ENCODE measurements around the gene RTP3. TPM values are rescaled to one million over a fixed set of nuclear protein-coding genes. Genes with fewer than 3 reads are reported as not detected.
A peak's percentile ranks its signal among the peaks of the same experiment; 100 is the strongest.
"Not testable (repeated sequence)": the region's sequence is repeated elsewhere in the genome, so short reads cannot be mapped to it uniquely, and the experiment has no call there.

Gene RTP3
- total RNA-seq, 1 experiment from 2014 or later, result 0.20 TPM

- DNase-seq (ENCODE audit: low read depth), result peak; percentile 32
Observed at GRCh38 chr3:46491089-46492070, 6.4 kb upstream of the RTP3 start.

- no peak for DNase-seq (ENCODE audit: low read depth)
Observed at GRCh38 chr3:46492890-46493547, 4.8 kb upstream of the RTP3 start.

- not testable (repeated sequence) for DNase-seq (ENCODE audit: low read depth)
Observed at GRCh38 chr3:46494491-46494890, 3.3 kb upstream of the RTP3 start.

GRCh38 chr3:46495901-46496456, 1.8 kb upstream of the RTP3 start:
- peak; percentile 97 for DNase-seq (ENCODE audit: low read depth)

- peak; percentile 67 for DNase-seq (ENCODE audit: low read depth)
Observed at GRCh38 chr3:46496746-46497555, 825 bp upstream of the RTP3 start.

GRCh38 chr3:46498916-46499519, 1.2 kb downstream of the RTP3 start:
- DNase-seq (ENCODE audit: low read depth), result no peak

GRCh38 chr3:46500656-46501635, 3.2 kb downstream of the RTP3 start:
- DNase-seq (ENCODE audit: low read depth), result peak; percentile 81

GRCh38 chr3:46501702-46502101, 3.9 kb downstream of the RTP3 start:
- DNase-seq (ENCODE audit: low read depth), result no peak

GRCh38 chr3:46503200-46503874, 5.6 kb downstream of the RTP3 start:
- no peak for DNase-seq (ENCODE audit: low read depth)

GRCh38 chr3:46504789-46505188, 7.0 kb downstream of the RTP3 start:
- DNase-seq (ENCODE audit: low read depth), result peak; percentile 41

- no peak for DNase-seq (ENCODE audit: low read depth)
Observed at GRCh38 chr3:46505953-46506352, 8.2 kb downstream of the RTP3 start.

- DNase-seq (ENCODE audit: low read depth), result no peak
Observed at GRCh38 chr3:46506526-46506925, 8.8 kb downstream of the RTP3 start.

GRCh38 chr3:46508850-46509591, 11.2 kb downstream of the RTP3 start:
- no peak for DNase-seq (ENCODE audit: low read depth)

- no peak for DNase-seq (ENCODE audit: low read depth)
Observed at GRCh38 chr3:46509661-46510187, 11.9 kb downstream of the RTP3 start.

- no peak for DNase-seq (ENCODE audit: low read depth)
Observed at GRCh38 chr3:46512191-46512749, 14.5 kb downstream of the RTP3 start.

GRCh38 chr3:46516521-46516920, 18.7 kb downstream of the RTP3 start:
- peak; percentile 53 for DNase-seq (ENCODE audit: low read depth)

- DNase-seq (ENCODE audit: low read depth), result peak; percentile 94
Observed at GRCh38 chr3:46517016-46517783, 19.4 kb downstream of the RTP3 start.

Measured in M059J (cell line).